HG03097 (cell line): Measurements from ENCODE around the gene RALGAPA1.
"Not testable (repeated sequence)": the region's sequence is repeated elsewhere in the genome, so short reads cannot be mapped to it uniquely, and the experiment has no call there.

Source experiments
- ATAC-seq: cut with Tn5 transposase; IDR thresholded peaks from one replicate; pipeline ENCODE4 v1.9.1; 2021; ENCODE audit not compliant: unreplicated experiment, low FRiP score

Gene RALGAPA1

GRCh38 chr14:35808638-35809563, at the start of gene RALGAPA1:
Gene RALGAPA1 (minus strand): TSS chr14:35809295. CDS start chr14:35808835, 460 bp downstream.
- peak; percentile 97 for ATAC-seq

- ATAC-seq: no peak
Measured at GRCh38 chr14:35858521-35859209, 49.6 kb upstream of the RALGAPA1 start.

- peak; percentile 92 for ATAC-seq
Measured at GRCh38 chr14:35855876-35856481, 46.9 kb upstream of the RALGAPA1 start.

GRCh38 chr14:35854696-35855270, 45.7 kb upstream of the RALGAPA1 start:
- ATAC-seq: no peak

GRCh38 chr14:35853225-35853624, 44.1 kb upstream of the RALGAPA1 start:
- ATAC-seq: no peak

- no peak for ATAC-seq
Measured at GRCh38 chr14:35851823-35852222, 42.7 kb upstream of the RALGAPA1 start.

- ATAC-seq: no peak
Measured at GRCh38 chr14:35849122-35849521, 40.0 kb upstream of the RALGAPA1 start.

- no peak for ATAC-seq
Measured at GRCh38 chr14:35847636-35848035, 38.5 kb upstream of the RALGAPA1 start.

GRCh38 chr14:35844494-35844893, 35.4 kb upstream of the RALGAPA1 start:
- ATAC-seq: no peak

- not testable (repeated sequence) for ATAC-seq
Measured at GRCh38 chr14:35842245-35842644, 33.1 kb upstream of the RALGAPA1 start.

- ATAC-seq: not testable (repeated sequence)
Measured at GRCh38 chr14:35841704-35842103, 32.6 kb upstream of the RALGAPA1 start.

GRCh38 chr14:35835208-35835982, 26.3 kb upstream of the RALGAPA1 start:
- no peak for ATAC-seq

- no peak for ATAC-seq
Measured at GRCh38 chr14:35829449-35829848, 20.4 kb upstream of the RALGAPA1 start.

GRCh38 chr14:35827678-35828472, 18.8 kb upstream of the RALGAPA1 start:
- no peak for ATAC-seq

GRCh38 chr14:35826952-35827416, 17.9 kb upstream of the RALGAPA1 start:
- ATAC-seq: no peak

GRCh38 chr14:35826218-35826951, 17.3 kb upstream of the RALGAPA1 start, which contains the start of gene BRMS1L:
Gene BRMS1L (plus strand): TSS chr14:35826338. CDS start chr14:35826517, 179 bp downstream.
- ATAC-seq: peak; percentile 98

- no peak for ATAC-seq
Measured at GRCh38 chr14:35825968-35826217, 16.8 kb upstream of the RALGAPA1 start.

- not testable (repeated sequence) for ATAC-seq
Measured at GRCh38 chr14:35824446-35825165, 15.5 kb upstream of the RALGAPA1 start.
